IPS-11a (cell line): ENCODE results near the gene SCNN1A.

Source experiments
- H3K4me3 ChIP-seq: one replicate; pipeline ENCODE4 v1.5.1; 2013; ENCODE audit warnings: low read depth, low read length, control low read depth

The SCNN1A gene

DNA sequence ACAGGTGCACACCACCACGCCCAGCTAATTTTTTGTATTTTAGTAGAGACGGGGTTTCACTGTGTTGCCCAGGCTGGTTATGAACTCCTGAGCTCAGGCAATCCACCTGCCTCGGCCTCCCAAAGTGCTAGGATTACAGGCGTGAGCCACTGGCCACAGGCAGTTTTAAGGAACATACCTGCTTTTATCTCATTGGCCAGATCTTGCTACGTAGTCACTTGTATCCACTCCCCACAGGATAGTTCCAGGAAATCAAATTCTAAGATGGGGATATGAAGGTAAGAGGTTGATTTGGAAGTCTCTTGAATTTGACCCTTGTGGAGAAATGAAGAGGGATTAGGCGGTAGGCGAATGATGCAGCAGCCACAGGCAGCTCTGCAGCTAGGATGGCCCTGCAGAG is 73.6 kb downstream of the SCNN1A start:
- H3K4me3 ChIP-seq = no peak overlapping the region

DNA sequence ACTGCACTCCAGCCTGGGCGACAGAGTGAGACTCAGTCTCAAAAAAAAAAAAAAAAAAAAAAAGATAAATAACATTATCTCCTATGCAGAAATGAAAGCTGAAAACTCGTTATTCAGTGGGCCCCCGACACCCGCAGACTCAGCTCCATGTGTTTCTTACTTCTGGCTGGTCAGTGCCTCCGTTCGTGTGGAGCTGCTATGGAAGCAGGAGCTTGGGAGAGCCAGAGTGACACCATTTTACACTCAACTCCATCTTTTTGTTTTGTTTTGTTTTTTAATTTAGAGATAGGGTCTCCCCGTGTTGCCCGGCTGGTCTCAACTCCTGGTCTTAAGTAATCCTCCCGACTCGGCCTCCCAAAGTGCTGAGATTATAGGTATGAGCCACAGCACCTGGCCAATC is 78.2 kb downstream of the SCNN1A start:
- no peak overlapping the region for H3K4me3 ChIP-seq
